NCI-H510A (cell line): ENCODE data around the gene POLD3.
"Not testable (repeated sequence)": the region's sequence is repeated elsewhere in the genome, so short reads cannot be mapped to it uniquely, and the experiment has no call there.

ENCODE experiments used
- DNase-seq: peaks from one replicate; lab custom pipeline; 2025; lab: John Stamatoyannopoulos, UW

Gene POLD3

DNA sequence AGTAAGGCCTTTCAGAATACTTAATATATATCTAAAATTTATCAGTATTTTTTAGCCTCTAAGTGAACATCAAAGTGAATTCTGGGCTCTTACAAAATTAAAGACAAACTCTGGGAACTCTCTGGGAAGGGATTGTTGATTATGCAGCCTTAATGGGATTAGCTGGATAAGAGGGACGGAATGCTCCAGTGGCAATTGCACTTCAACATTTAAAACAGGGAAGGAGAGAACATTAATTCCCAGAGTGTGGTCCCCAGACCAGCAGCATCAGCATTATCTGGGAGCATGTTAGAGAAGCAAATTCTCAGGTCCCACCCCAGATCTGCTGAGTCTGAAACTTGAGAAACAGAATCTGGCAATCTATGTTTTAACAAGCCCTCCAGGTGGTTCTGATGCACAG lies 46.5 kb downstream of the POLD3 start:
- DNase-seq: no peak

DNA sequence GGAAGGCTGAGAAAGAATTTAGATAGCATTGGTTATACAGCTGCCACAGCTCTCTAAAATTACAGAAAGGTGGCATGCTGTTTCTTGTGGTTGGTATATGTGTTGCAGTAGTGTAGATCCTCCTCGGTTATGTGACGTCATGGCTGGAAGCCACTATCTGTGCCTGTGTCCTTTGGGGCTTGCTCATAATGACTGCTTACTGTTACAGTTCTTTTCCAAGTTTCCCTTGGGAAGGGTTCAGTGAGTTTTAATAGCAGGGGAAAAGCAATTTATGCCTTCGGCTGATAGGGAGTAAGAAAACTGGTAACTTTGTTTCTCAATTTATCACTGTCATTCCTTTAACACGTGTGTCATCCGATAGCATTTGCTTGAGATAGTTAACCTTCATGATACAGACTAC lies 47.2 kb downstream of the POLD3 start:
- DNase-seq: no peak

DNA sequence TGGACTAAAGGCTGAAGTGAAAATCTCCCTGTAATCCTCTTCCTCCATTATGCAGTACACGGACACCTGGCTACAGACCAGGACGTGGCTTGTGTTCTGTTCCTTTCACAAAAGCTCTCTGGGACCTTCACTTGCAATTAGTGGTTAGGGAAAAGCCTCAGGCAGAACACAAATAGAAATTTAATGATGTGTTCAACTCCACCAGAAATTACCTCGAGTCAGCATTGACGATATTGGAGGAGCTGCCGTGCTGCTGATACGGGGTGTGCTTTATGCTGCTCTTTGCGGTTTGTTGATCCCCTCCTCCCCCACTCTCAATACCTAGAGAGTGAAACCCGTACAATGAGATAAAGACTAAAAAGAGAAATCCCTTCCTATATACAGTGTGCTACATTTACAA lies 48.9 kb downstream of the POLD3 start:
- no peak for DNase-seq

GRCh38 chr11:74641905-74642304 lies 49.5 kb downstream of the POLD3 start:
- no peak for DNase-seq

DNA sequence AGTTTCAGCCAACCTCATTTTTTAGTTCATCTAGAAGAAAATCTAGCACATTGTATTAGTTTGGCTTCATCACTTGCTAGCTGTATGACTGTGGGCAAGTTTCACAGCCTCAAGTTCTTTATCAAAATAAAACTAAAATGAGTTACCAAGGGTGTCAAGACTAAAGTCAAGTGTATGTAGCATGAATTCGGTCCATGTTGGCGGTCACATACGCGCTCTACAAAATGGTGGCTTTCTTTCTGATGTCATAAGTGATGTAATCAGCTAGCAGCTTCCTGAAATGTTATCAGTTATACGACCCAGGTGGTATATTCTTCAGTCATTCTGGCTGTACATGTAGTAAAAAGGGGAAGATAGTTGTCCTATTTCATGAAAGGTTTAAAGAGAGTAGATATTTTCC lies 50.5 kb downstream of the POLD3 start:
- DNase-seq: no peak

DNA sequence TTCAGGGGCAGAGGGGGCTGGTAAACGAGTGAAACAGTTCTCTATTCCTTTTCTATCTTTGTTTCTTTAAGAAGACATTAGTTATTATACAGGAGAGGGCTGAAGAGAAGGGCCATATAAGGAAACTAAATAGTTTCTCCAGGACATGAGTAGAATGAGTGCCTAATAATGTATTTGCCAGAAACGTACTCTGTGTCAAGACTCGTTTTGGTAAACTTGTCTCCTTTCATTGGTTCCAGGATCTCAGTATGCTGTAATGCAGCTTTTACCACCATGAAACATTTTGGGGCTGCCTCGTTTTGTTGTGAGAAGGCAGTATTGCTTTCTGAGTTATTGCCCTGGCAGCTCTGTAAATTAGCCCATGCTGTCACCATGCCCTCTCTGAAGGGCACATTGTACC lies 51.7 kb downstream of the POLD3 start:
- no peak for DNase-seq

- DNase-seq: no peak
Measured at GRCh38 chr11:74646215-74646614, 53.8 kb downstream of the POLD3 start.

DNA sequence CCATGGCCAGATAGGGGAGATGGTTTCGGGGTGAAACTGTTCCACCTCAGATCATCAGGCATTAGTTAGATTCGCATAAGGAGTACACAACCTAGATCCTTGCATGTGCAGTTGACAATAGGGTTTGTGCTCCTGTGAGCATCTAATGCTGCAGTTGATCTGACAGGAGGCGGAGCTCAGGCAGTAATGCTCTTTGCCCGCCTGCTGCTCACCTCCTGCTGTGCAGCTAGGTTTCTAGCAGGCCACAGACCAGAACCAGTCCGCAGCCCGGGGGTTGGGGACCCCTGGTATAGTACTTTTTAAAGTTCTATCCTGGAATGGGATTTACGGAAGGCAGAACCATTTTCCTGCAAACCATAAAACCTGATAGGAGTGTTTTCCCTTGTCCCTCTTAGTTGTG lies 54.6 kb downstream of the POLD3 start:
- DNase-seq: no peak

DNA sequence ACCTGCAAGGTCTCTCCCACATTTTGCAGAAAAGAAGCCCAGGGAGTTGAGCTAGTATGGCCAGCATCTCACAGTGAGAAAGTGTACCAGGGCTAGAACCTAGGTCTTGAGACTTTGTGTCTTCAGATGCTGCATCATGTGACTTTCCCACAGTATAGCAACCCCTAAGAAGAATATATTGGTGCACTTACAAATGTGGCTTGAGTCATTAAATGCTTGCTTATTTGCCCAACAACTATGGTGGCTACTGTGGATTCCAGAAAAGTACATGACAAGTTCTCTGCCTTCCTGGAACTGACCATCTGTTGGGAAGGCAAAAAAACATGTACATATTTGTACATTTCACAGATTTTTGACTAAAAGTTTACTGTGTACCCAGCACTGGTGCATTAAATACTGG lies 55.0 kb downstream of the POLD3 start:
- no peak for DNase-seq

- no peak for DNase-seq
Measured at GRCh38 chr11:74647831-74648230, 55.4 kb downstream of the POLD3 start.

GRCh38 chr11:74648894-74649293 lies 56.5 kb downstream of the POLD3 start:
- no peak for DNase-seq

DNA sequence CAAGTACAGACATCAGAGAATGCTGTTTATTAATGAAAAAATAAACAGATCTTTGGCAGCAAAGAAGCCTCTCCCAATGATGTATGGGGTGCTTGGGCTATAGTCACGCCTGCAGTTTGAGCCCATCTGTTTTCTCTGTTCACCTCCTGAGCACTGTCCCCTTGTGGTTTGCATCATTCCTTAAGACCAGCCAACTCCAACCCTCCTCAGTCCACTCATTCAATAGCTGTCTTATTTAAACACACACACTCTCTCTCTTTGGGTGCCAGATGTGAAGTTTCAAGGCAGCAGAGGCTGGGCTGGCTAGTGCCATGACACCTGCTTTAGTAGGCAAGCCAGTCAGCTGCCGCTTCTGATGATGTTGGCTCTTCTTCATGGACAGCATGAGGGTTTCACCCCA lies 58.1 kb downstream of the POLD3 start:
- peak; percentile 74 for DNase-seq

GRCh38 chr11:74654976-74655375 lies 62.6 kb downstream of the POLD3 start:
- DNase-seq: no peak

- not testable (repeated sequence) for DNase-seq
Measured at GRCh38 chr11:74659124-74659523, 66.7 kb downstream of the POLD3 start.

DNA sequence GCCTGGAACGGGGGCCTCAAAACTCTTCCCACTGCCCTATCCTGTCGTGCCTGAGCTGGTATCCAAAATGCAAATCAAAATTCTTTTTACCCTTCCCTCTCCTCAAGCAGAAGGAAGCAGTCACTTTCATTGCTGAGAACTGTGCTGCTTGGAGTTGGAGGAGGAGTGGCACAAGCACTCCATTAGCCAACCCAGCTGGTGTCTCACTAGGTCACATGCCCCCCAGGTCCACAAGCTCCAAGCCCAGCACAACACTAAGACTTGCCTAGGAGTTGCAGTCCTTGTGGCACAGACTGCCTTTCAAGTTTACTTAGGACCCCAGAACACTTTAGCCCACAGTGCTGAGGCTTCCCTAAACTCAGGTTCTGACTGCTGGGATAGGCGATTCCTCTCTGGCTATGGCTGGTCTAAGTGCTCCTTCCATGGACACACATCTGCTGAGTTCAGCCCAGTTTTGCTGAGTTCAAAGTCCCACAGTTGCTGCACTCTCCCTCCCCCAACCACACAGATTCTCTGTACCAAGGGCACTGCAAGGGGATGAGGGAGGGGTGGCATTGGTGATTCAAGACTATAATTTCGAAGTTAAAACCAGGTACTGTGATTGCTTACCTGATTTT lies 70.2 kb downstream of the POLD3 start:
- no peak for DNase-seq

DNA sequence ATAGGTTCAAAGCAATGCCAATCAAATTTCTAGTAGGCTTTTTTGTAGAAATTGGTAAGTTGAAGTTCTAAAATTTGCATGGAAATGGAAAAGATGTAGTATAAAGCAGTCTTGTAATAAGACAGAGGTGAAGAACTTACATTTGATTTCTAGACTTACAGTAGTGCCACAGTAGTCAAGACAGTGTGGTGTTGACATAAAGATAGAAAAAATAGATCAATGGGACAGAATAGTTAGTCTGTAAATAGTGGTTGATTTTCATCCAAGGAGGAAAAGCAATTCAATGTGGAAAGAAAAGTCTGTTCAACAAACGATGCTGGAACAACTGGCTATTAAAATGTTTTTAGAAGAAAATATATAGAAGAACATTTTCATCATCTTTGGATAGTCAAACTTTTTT lies 70.9 kb downstream of the POLD3 start:
- no peak for DNase-seq

GRCh38 chr11:74669211-74670160 lies 77.1 kb downstream of the POLD3 start:
- DNase-seq: no peak

DNA sequence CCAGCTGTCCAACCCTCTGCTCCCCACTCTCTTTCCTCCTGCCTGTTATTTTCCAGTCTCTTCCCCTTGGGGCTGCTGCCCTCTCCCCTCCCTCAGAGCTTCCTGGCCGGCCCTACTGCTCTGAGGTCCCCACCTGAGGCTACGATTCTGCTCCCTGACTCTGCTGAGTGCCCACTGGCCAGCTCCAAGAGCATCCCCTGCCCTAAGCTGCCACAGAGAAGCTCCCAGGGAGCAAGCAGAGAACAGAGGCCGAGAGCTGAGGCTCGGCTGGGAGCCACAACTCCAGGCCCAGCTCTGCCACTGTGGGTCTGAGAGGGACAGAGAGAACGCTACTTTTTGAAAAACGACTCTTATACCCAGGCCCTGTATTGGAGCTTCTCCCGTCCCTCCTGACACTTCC lies 77.8 kb downstream of the POLD3 start:
- DNase-seq: no peak

DNA sequence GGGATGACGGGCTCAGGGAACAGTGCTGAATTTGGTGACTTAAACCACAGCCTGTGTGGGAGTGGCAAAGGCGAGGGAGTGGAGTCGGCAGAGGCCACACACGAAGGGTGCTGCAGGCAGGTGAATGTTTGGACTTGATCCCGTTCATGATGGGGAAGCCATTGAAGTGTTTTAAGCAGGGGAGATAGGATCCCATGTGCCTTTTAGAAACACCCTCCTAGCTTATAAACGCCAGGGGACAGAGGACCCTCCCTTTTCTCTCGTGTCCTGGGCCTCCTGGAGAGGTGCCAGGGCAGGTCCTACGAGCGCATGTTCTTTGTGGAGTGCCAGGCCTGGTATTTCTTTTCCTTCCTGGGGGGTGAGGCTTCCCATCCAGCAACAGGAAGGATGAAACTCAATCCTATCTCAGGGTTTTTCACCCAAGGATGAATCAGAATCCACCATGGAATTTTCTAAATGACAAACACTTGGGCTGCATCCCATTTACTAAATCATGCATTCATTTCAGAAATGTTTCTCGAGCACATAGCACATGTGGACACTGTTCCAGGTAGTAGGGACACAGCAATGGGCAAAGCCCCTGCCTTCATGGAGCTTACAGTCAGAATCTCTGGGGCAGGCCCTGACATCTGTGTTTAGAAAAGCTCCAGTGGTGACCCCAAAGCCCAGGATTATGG lies 79.3 kb downstream of the POLD3 start:
- DNase-seq: no peak

DNA sequence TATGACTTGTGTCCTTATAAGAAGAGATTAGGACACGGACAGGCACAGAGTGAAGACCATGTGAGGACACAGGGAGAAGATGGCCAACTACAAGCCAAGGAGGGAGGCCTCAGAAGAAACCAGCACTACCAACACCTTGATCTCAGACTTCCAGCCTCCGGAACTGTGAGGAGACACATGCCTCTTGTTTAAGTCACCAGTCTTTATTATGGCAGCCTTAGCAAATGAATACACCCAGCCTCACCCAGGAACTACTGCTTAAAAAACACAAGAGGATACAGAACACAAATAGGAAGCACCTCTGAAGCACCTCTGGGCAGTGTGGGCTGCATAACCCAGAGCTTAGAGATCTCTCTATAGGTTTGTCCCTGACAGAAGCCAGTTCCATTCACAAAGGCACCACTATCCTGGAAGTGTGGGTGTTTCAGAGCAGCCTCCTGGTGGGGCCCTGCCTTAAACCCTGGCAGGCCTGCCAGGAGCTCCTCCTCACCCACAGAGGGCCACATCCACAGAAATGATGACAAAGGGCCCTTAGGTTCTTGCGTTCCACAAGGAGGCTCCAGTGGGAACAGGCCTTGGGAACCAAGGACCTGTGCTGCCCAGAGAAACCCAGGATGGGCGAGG lies 80.1 kb downstream of the POLD3 start:
- no peak for DNase-seq

- no peak for DNase-seq
Measured at GRCh38 chr11:74672956-74673692, 80.7 kb downstream of the POLD3 start.
